OCI-LY3 (cell line): ENCODE results near the gene S1PR1.

Experiments
- EZH2phosphoT487 ChIP-seq: fragments of 200-600 bp; shearing (Covaris generic); IDR thresholded peaks from 2 replicates; pipeline ENCODE4 v1.6.1; 2018; ENCODE audit warnings: antibody characterized with exemption, mixed run types, low read depth
- TF ChIP-seq, protein P1 (sequence below): fragments of 200-600, 300-600 bp; sonication (generic); IDR thresholded peaks from 2 replicates; pipeline ENCODE4 v1.5.1; 2014; ENCODE audit warnings: antibody characterized with exemption, low read length, low read depth

DNA sequence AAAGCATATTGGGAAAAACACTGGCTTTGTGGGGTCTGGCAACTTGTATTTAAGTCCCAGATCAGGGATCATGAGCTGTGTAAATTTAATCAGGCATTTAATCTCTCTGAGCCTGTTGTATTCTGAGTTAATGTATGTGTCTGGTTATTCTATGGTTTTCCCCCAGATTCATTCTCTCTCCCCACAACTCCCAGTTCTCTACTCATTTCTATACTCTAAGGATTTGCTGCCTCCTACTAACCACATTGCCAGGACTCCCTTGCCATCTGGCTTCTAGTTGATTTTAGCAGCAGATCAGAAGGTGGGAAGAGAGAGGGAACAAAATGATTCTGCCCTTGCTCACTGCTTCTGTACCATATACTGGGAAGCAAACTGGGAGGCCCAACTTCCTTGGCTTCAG is 31.4 kb upstream of the S1PR1 start:
- TF ChIP-seq, protein P1, sequence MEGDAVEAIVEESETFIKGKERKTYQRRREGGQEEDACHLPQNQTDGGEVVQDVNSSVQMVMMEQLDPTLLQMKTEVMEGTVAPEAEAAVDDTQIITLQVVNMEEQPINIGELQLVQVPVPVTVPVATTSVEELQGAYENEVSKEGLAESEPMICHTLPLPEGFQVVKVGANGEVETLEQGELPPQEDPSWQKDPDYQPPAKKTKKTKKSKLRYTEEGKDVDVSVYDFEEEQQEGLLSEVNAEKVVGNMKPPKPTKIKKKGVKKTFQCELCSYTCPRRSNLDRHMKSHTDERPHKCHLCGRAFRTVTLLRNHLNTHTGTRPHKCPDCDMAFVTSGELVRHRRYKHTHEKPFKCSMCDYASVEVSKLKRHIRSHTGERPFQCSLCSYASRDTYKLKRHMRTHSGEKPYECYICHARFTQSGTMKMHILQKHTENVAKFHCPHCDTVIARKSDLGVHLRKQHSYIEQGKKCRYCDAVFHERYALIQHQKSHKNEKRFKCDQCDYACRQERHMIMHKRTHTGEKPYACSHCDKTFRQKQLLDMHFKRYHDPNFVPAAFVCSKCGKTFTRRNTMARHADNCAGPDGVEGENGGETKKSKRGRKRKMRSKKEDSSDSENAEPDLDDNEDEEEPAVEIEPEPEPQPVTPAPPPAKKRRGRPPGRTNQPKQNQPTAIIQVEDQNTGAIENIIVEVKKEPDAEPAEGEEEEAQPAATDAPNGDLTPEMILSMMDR = no peak
- TF ChIP-seq EZH2phosphoT487 = no peak
